Peyer's patch (tissue), 4 donors: ENCODE measurements around the gene UBE3B.

Source experiments
- CTCF ChIP-seq, 6 experiments: fragments of 450-650 bp in 4 of 6; fragments of 200-600 bp in 2 of 6; sonication (generic) in 1 of 6; IDR thresholded peaks; one replicate each; pipeline ENCODE4 v1.5.1; 2017 to 2019; ENCODE audit warnings: antibody characterized with exemption in 6 of 6, mild to moderate bottlenecking in 3 of 6, moderate library complexity in 1 of 6
- POLR2A ChIP-seq, 2 donors: fragments of 450-650 bp; IDR thresholded peaks; one replicate each; pipeline ENCODE4 v1.5.1; 2017; ENCODE audit warnings: antibody characterized with exemption in 2 of 2, mild to moderate bottlenecking in 2 of 2, moderate library complexity in 2 of 2

DNA sequence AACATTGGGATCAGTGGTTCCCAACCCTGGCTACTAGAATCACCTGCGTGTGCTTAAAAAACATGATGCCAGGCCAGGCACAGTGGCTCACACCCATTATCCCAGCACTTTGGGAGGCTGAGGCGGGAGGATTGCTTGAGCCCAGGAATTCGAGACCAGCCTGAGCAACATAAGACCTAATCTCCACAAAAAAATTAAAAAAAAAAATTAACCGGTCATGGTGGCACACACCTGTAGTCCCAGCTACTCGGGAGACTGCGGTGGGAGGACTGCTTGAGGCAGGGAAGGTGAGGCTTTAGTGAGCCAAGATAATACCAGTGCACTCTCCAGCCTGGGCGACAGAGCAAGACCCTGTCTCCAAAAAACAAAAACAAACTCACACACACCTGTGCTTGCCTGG, 2.3 kb upstream of the UBE3B start:
- TF ChIP-seq POLR2A (IDR thresholded peaks at IDR 0.05) (no peak), CTCF (IDR thresholded peaks at IDR 0.05) (no peak)
